ENCODE results near the gene MUCL1. TPM values are rescaled to one million over a fixed set of nuclear protein-coding genes. Genes with fewer than 3 reads are reported as not detected.

Gene MUCL1
- total RNA-seq, 3 donors from 2014 or later: not detected

GRCh38 chr12:54840244-54840865 is 14.0 kb upstream of the MUCL1 start:
- peaks cover 3% of the 10 kb centered on the region for H3K9me3 ChIP-seq
- intact Hi-C loops (cut with DNase I, micrococcal nuclease): no loop called here
- no peak for TF ChIP-seq CTCF (IDR thresholded peaks at IDR 0.05)
- DNase-seq: no peak
- H3K36me3 ChIP-seq (ENCODE audit: low read depth): no peaks in the 10 kb centered on the region
- no peak for ATAC-seq
- H3K4me1 ChIP-seq (ENCODE audit: low read depth): no peaks in the 10 kb centered on the region
- no peak overlapping the region for H3K4me3 ChIP-seq

- no peak for TF ChIP-seq CTCF (IDR thresholded peaks at IDR 0.05)
- no peak overlapping the region for H3K4me3 ChIP-seq
- no peaks in the 10 kb centered on the region for H3K36me3 ChIP-seq (ENCODE audit: low read depth)
- DNase-seq: no peak
- no peaks in the 10 kb centered on the region for H3K9me3 ChIP-seq
- no peaks in the 10 kb centered on the region for H3K4me1 ChIP-seq (ENCODE audit: low read depth)
- ATAC-seq: no peak
- intact Hi-C loops (cut with DNase I, micrococcal nuclease): no loop called here
These were observed 3.1 kb downstream of the MUCL1 start for GRCh38 chr12:54857406-54857805.

- DNase-seq (no peak), ATAC-seq (no peak)
- Histone ChIP-seq H3K4me3 (no peak overlapping the region), H3K9me3 (no peaks in the 10 kb centered on the region), H3K36me3 (ENCODE audit: low read depth) (no peaks in the 10 kb centered on the region), H3K4me1 (ENCODE audit: low read depth) (no peaks in the 10 kb centered on the region)
- intact Hi-C loops (cut with DNase I, micrococcal nuclease): no loop called here
- TF ChIP-seq CTCF (IDR thresholded peaks at IDR 0.05): no peak
These were observed 4.2 kb downstream of the MUCL1 start for GRCh38 chr12:54858562-54858961.

- intact Hi-C loops (cut with DNase I, micrococcal nuclease): no loop called here
- H3K9me3 ChIP-seq: no peaks in the 10 kb centered on the region
These were observed 5.2 kb downstream of the MUCL1 start for GRCh38 chr12:54859502-54859901.

GRCh38 chr12:54861927-54862326 is 7.6 kb downstream of the MUCL1 start:
- Histone ChIP-seq H3K4me1 (ENCODE audit: low read depth) (no peaks in the 10 kb centered on the region), H3K36me3 (ENCODE audit: low read depth) (no peaks in the 10 kb centered on the region), H3K4me3 (no peak overlapping the region), H3K9me3 (no peaks in the 10 kb centered on the region)
- ATAC-seq (no peak), DNase-seq (no peak)
- no peak for TF ChIP-seq CTCF (IDR thresholded peaks at IDR 0.05)
- intact Hi-C loops (cut with DNase I, micrococcal nuclease): no loop called here

More at GRCh38 chr12:54859502-54859901, 5.2 kb downstream of the MUCL1 start:
- TF ChIP-seq CTCF (IDR thresholded peaks at IDR 0.05): no peak
- H3K4me1 ChIP-seq (ENCODE audit: low read depth): no peaks in the 10 kb centered on the region
- no peaks in the 10 kb centered on the region for H3K36me3 ChIP-seq (ENCODE audit: low read depth)
- no peak overlapping the region for H3K4me3 ChIP-seq
- DNase-seq: no peak
- no peak for ATAC-seq

Data from mucosa of descending colon (tissue), 3 donors.